GM12878 (cell line): ENCODE measurements around the gene MAP7. TPM values are rescaled to one million over a fixed set of nuclear protein-coding genes. Genes with fewer than 3 reads are reported as not detected.

Source experiments
- ATAC-seq: fragments of 200-7000 bp; cut with Tn5 transposase; 3 replicates; pipeline ENCODE4 v1.9.1; 2020; ENCODE audit warnings: mild to moderate bottlenecking, moderate library complexity
- BruUV-seq: library from RNA; stranded (reverse); fragments of 400-500 nt; replicated peaks from 2 replicates; lab custom pipeline; 2021; lab: Mats Ljungman, UMichigan
- CTCF ChIA-PET: fragments of 300-600 bp; sonication (Branson Sonifier 250); formaldehyde crosslinking; extraction: SDS; loops from one replicate; lab custom pipeline; 2021; ENCODE audit warnings: inconsistent platforms; lab: Yijun Ruan, JAX
- POLR2A ChIA-PET: fragments of 350-600 bp; formaldehyde crosslinking; extraction: SDS; loops from one replicate; lab custom pipeline; 2021; ENCODE audit warnings: inconsistent platforms; lab: Charles Lee
- RAD21 ChIA-PET: fragments of 300-600 bp; sonication (Branson Sonifier 250); formaldehyde crosslinking; loops from one replicate; lab custom pipeline; 2023; ENCODE audit warnings: antibody characterized with exemption; ENCODE audit not compliant: unreplicated experiment; lab: Charles Lee
- SMC1A ChIA-PET: fragments of 300-600 bp; sonication (Branson Sonifier 250); formaldehyde crosslinking; loops from one replicate; lab custom pipeline; 2023; ENCODE audit not compliant: unreplicated experiment, uncharacterized antibody; lab: Charles Lee
- DNase-seq: peaks from one replicate; pipeline ENCODE4 v3.0.0-alpha.2; 2011; ENCODE audit warnings: low read depth, low spot score
- FAIRE-seq: peaks from 3 replicates; lab custom pipeline; 2011; peaks lifted over from hg19 to GRCh38; lab: Jason Lieb, UNC
- H2AFZ ChIP-seq: 2 replicates; pipeline ENCODE4 v1.6.0; 2011; ENCODE audit warnings: low read depth, low read length, control low read depth; ENCODE audit not compliant: control insufficient read depth
- H3K27ac ChIP-seq: 2 replicates; pipeline ENCODE4 v1.5.1; 2011; ENCODE audit warnings: control low read depth; ENCODE audit not compliant: control insufficient read depth, insufficient read depth
- H3K27me3 ChIP-seq, 2 experiments: replicated peaks in 1 of 2; 2 replicates each; pipeline versions ENCODE4 v1.6.0 to v1.6.1; 2011; ENCODE audit warnings: low read length in 1 of 2; ENCODE audit not compliant: control insufficient read depth in 2 of 2, insufficient read depth in 2 of 2
- H3K36me3 ChIP-seq, 2 experiments: 2 replicates each; pipeline ENCODE4 v1.5.1; 2011; ENCODE audit warnings: low read length in 1 of 2; ENCODE audit not compliant: control insufficient read depth in 2 of 2, insufficient read depth in 2 of 2
- H3K4me1 ChIP-seq: 2 replicates; pipeline ENCODE4 v1.6.1; 2011; ENCODE audit warnings: mild to moderate bottlenecking, low read length, moderate library complexity, mixed read lengths; ENCODE audit not compliant: control insufficient read depth, insufficient read depth
- H3K4me2 ChIP-seq: 2 replicates; pipeline ENCODE4 v1.6.0; 2011; ENCODE audit warnings: control low read depth; ENCODE audit not compliant: control insufficient read depth, insufficient read depth
- H3K4me3 ChIP-seq: fragments of 200-600 bp; sonication (generic); 2 replicates; pipeline ENCODE4 v1.5.1; 2016
- H3K79me2 ChIP-seq: 2 replicates; pipeline ENCODE4 v1.6.0; 2011; ENCODE audit warnings: low read length; ENCODE audit not compliant: control insufficient read depth, insufficient read depth
- H3K9ac ChIP-seq: 2 replicates; pipeline ENCODE4 v1.8.0; 2011; ENCODE audit warnings: low read length, control low read depth, mixed read lengths; ENCODE audit not compliant: control insufficient read depth, insufficient read depth
- H3K9me3 ChIP-seq: replicated peaks from 3 replicates; pipeline ENCODE4 v1.5.1; 2011; ENCODE audit warnings: mild to moderate bottlenecking, low read length; ENCODE audit not compliant: control insufficient read depth, insufficient read depth
- H4K20me1 ChIP-seq: 2 replicates; pipeline ENCODE4 v1.6.0; 2011; ENCODE audit not compliant: control insufficient read depth, insufficient read depth
- CBFB ChIP-seq: IDR thresholded peaks from 2 replicates; pipeline ENCODE4 v1.6.1; 2016; ENCODE audit warnings: antibody characterized with exemption, low read depth
- EGR1 ChIP-seq, 2 experiments: IDR thresholded peaks; 1 replicate in 1 of 2; 2 replicates in 1 of 2; pipeline ENCODE4 v1.6.1; 2011 to 2012; ENCODE audit warnings: low read depth in 2 of 2, low read length in 2 of 2, borderline replicate concordance in 1 of 2, mild to moderate bottlenecking in 1 of 2, moderate library complexity in 1 of 2
- HCFC1 ChIP-seq: fragments of 150-350 bp; IDR thresholded peaks from 2 replicates; pipeline ENCODE4 v1.6.1; 2014; ENCODE audit warnings: low read length
- NFXL1 ChIP-seq: fragments of 450-650 bp; IDR thresholded peaks from 2 replicates; pipeline ENCODE4 v1.6.1; 2017; ENCODE audit warnings: antibody characterized with exemption, mild to moderate bottlenecking, borderline replicate concordance
- NR2C1 ChIP-seq: fragments of 450-650 bp; IDR thresholded peaks from 2 replicates; pipeline ENCODE4 v1.6.1; 2017; ENCODE audit warnings: antibody characterized with exemption, mild to moderate bottlenecking, moderate library complexity
- POLR2AphosphoS2 ChIP-seq: IDR thresholded peaks from 2 replicates; pipeline ENCODE4 v1.6.1; 2011; ENCODE audit warnings: low read depth, mild to moderate bottlenecking, low read length, improper control_type of control experiment, moderate library complexity
- SRF ChIP-seq, 2 experiments: IDR thresholded peaks; 2 replicates each; pipeline ENCODE4 v1.6.1; 2011; ENCODE audit warnings: low read depth in 2 of 2, low read length in 2 of 2, mild to moderate bottlenecking in 1 of 2, moderate library complexity in 1 of 2
- YBX1 ChIP-seq: fragments of 450-650 bp; IDR thresholded peaks from 2 replicates; pipeline ENCODE4 v1.6.1; 2016; ENCODE audit warnings: antibody characterized with exemption
- ZNF622 ChIP-seq: fragments of 450-650 bp; IDR thresholded peaks from 2 replicates; pipeline ENCODE4 v1.6.1; 2017; ENCODE audit warnings: mild to moderate bottlenecking, inconsistent platforms
- ZZZ3 ChIP-seq: IDR thresholded peaks from 2 replicates; pipeline ENCODE4 v1.6.1; 2011; ENCODE audit warnings: low read depth; ENCODE audit not compliant: control insufficient read depth, insufficient read length
- WGBS: methylation state at CpG from one replicate; pipeline ENCODE4 v1.1.6; 2016; ENCODE audit warnings: low lambda C conversion rate; ENCODE audit not compliant: insufficient replicate concordance, insufficient coverage; ENCODE audit errors: missing lambda C conversion rate; 5-methylcytosine and 5-hydroxymethylcytosine counted together
- in situ Hi-C: fragments of 300-500 bp; cut with MboI; formaldehyde crosslinking; loops from 9 replicates; pipeline ENCODE4 v1.14.3; 2018; ENCODE audit warnings: mixed read lengths
- intact Hi-C: fragments of 100-400 bp; cut with micrococcal nuclease; formaldehyde crosslinking; loops from one replicate; pipeline ENCODE4 v1.14.2; 2022; ENCODE audit not compliant: unreplicated experiment
- polyA plus RNA-seq, 11 experiments: library from polyadenylated mRNA; depleted of rRNA in 4 of 11; unstranded in 6 of 11; stranded (reverse) in 5 of 11; fragments of >200 nt; fragmentation: Nextera tagmentation in 4 of 11; fragmentation: Illumina TruSeq in 1 of 11; extraction: Ambion mirVana in 4 of 11; extraction: Trizol in 1 of 11; gene quantifications; 1 replicate in 1 of 11; 2 replicates in 10 of 11; pipeline versions ENCODE4 v1.2.1 to v1.2.3, GENCODE V29; 2011 to 2016; ENCODE audit warnings: inconsistent platforms in 2 of 11, missing spikeins in 2 of 11, low read depth in 1 of 11
- total RNA-seq, 4 experiments: library from RNA; depleted of rRNA in 3 of 4; stranded (reverse); fragments of >200 nt in 3 of 4; fragmentation: Illumina TruSeq in 1 of 4; extraction: Trizol in 1 of 4; gene quantifications; 2 replicates each; pipeline versions ENCODE4 v1.2.1 to v1.2.3, GENCODE V29; 2013 to 2021
- TF ChIP-seq, protein P1 (sequence below): fragments of 450-650 bp; IDR thresholded peaks from 2 replicates; pipeline ENCODE4 v1.6.1; 2017; ENCODE audit warnings: mild to moderate bottlenecking, low read depth, inconsistent platforms; ENCODE audit not compliant: poor library complexity, severe bottlenecking
- TF ChIP-seq, protein P2 (sequence below): fragments of 450-650 bp; IDR thresholded peaks from 2 replicates; pipeline ENCODE4 v1.6.1; 2017; ENCODE audit warnings: mild to moderate bottlenecking
- TF ChIP-seq, protein P3 (sequence below): fragments of 450-650 bp; formaldehyde crosslinking; IDR thresholded peaks from 2 replicates; pipeline ENCODE4 v1.4.0; 2020; ENCODE audit warnings: mild to moderate bottlenecking, moderate library complexity
- TF ChIP-seq, protein P4 (sequence below): fragments of 450-650 bp; IDR thresholded peaks from 2 replicates; pipeline ENCODE4 v1.6.1; 2016; ENCODE audit warnings: mild to moderate bottlenecking

The MAP7 gene
- total and polyA plus RNA-seq, 10 of the 15 experiments (the other 5 are each of a cell fraction or from before 2014, with no cell fraction given): 0.04 to 0.17 (median 0.08) TPM; not detected in 2

DNA sequence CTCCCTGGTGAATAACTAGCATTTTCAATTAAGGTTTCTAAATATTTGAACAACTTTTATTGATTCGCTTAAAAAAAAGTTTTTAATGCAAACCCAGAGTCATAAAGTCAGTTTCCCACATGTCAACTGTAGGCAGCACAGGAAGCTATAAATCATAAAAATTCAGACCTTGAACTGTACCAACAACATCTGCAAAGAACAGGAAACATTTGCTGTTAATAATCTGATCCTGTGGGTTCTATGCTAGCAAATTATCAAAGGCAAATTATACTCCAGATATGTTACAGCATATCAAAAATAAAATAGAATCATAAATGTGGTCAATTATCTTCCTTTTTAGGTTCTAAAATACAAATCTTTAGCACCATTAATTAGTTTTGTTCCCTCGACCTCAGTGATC, 16.6 kb upstream of the MAP7 start (continued):
- TF ChIP-seq, protein P1, sequence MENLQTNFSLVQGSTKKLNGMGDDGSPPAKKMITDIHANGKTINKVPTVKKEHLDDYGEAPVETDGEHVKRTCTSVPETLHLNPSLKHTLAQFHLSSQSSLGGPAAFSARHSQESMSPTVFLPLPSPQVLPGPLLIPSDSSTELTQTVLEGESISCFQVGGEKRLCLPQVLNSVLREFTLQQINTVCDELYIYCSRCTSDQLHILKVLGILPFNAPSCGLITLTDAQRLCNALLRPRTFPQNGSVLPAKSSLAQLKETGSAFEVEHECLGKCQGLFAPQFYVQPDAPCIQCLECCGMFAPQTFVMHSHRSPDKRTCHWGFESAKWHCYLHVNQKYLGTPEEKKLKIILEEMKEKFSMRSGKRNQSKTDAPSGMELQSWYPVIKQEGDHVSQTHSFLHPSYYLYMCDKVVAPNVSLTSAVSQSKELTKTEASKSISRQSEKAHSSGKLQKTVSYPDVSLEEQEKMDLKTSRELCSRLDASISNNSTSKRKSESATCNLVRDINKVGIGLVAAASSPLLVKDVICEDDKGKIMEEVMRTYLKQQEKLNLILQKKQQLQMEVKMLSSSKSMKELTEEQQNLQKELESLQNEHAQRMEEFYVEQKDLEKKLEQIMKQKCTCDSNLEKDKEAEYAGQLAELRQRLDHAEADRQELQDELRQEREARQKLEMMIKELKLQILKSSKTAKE: no peak
- TF ChIP-seq ZNF622: no peak
- TF ChIP-seq, protein P2, sequence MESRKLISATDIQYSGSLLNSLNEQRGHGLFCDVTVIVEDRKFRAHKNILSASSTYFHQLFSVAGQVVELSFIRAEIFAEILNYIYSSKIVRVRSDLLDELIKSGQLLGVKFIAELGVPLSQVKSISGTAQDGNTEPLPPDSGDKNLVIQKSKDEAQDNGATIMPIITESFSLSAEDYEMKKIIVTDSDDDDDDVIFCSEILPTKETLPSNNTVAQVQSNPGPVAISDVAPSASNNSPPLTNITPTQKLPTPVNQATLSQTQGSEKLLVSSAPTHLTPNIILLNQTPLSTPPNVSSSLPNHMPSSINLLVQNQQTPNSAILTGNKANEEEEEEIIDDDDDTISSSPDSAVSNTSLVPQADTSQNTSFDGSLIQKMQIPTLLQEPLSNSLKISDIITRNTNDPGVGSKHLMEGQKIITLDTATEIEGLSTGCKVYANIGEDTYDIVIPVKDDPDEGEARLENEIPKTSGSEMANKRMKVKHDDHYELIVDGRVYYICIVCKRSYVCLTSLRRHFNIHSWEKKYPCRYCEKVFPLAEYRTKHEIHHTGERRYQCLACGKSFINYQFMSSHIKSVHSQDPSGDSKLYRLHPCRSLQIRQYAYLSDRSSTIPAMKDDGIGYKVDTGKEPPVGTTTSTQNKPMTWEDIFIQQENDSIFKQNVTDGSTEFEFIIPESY: no peak

DNA sequence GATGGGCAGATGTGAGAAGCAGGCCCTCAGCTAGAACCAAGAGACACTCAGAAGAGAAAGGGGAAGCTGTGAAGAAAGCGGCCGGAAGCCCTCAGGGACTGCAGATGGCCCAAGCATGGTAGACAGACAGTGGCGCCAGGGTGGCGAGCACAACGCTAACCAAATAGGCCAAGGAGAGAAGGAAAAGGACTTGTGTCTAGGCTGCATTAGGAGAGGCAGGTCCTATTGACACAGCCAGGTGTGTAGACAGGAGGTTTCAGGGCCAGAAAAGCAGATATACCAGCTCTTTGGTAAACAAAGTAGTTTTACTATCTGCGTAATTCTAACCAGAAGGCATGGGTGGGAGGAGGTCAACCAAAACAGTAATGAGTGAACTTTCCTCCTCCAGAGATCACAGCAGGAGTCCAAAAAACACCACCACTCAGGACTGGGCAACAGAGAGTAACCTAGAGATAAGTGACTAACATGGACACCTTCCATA, 15.8 kb upstream of the MAP7 start:
- H2AFZ ChIP-seq: no peak overlapping the region
- intact Hi-C loops: no loop called here
- TF ChIP-seq CBFB: no peak
- TF ChIP-seq EGR1 (IDR thresholded peaks at IDR 0.05; ENCODE audit: borderline replicate concordance in 1 of 2, low read depth in 2 of 2, low read length in 2 of 2): no peak
- no peak for TF ChIP-seq YBX1
- TF ChIP-seq ZZZ3: no peak
- TF ChIP-seq NFXL1: no peak
- TF ChIP-seq NR2C1: no peak
- TF ChIP-seq, protein P3, sequence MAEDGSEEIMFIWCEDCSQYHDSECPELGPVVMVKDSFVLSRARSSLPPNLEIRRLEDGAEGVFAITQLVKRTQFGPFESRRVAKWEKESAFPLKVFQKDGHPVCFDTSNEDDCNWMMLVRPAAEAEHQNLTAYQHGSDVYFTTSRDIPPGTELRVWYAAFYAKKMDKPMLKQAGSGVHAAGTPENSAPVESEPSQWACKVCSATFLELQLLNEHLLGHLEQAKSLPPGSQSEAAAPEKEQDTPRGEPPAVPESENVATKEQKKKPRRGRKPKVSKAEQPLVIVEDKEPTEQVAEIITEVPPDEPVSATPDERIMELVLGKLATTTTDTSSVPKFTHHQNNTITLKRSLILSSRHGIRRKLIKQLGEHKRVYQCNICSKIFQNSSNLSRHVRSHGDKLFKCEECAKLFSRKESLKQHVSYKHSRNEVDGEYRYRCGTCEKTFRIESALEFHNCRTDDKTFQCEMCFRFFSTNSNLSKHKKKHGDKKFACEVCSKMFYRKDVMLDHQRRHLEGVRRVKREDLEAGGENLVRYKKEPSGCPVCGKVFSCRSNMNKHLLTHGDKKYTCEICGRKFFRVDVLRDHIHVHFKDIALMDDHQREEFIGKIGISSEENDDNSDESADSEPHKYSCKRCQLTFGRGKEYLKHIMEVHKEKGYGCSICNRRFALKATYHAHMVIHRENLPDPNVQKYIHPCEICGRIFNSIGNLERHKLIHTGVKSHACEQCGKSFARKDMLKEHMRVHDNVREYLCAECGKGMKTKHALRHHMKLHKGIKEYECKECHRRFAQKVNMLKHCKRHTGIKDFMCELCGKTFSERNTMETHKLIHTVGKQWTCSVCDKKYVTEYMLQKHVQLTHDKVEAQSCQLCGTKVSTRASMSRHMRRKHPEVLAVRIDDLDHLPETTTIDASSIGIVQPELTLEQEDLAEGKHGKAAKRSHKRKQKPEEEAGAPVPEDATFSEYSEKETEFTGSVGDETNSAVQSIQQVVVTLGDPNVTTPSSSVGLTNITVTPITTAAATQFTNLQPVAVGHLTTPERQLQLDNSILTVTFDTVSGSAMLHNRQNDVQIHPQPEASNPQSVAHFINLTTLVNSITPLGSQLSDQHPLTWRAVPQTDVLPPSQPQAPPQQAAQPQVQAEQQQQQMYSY (CRISPR knock-in tag): no peak
- TF ChIP-seq, protein P4, sequence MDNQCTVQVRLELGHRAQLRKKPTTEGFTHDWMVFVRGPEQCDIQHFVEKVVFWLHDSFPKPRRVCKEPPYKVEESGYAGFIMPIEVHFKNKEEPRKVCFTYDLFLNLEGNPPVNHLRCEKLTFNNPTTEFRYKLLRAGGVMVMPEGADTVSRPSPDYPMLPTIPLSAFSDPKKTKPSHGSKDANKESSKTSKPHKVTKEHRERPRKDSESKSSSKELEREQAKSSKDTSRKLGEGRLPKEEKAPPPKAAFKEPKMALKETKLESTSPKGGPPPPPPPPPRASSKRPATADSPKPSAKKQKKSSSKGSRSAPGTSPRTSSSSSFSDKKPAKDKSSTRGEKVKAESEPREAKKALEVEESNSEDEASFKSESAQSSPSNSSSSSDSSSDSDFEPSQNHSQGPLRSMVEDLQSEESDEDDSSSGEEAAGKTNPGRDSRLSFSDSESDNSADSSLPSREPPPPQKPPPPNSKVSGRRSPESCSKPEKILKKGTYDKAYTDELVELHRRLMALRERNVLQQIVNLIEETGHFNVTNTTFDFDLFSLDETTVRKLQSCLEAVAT: no peak
- no peak for TF ChIP-seq SRF (IDR thresholded peaks at IDR 0.05; ENCODE audit: low read depth in 2 of 2, low read length in 2 of 2)
- no peak for TF ChIP-seq POLR2AphosphoS2
- no peak for TF ChIP-seq HCFC1

More for the DNA sequence above, 15.8 kb upstream of the MAP7 start:
- 99% methylated on average over 6 of the region's 6 CpGs for whole genome bisulfite sequencing
- H3K4me3 ChIP-seq: no peak overlapping the region
- RAD21 ChIA-PET: no interaction called here
- H3K27me3 ChIP-seq: no peaks in the 10 kb centered on the region
- peaks cover 5 to 35% of the 10 kb centered on the region in 2 experiments for H3K36me3 ChIP-seq
- no peak overlapping the region for H3K27ac ChIP-seq
- POLR2A ChIA-PET: interaction anchor here (0.9 kb wide), 1 partner anchor 28 kb away, joined by 3 read pairs; no protein-coding TSS in a partner anchor
- H4K20me1 ChIP-seq: no peaks in the 10 kb centered on the region
- no peaks in the 10 kb centered on the region for H3K9me3 ChIP-seq
- in situ Hi-C loops: no loop called here
- H3K79me2 ChIP-seq: no peaks in the 10 kb centered on the region
- no peak overlapping the region for H3K9ac ChIP-seq
- no peak overlapping the region for H3K4me2 ChIP-seq
- ATAC-seq (no peak), DNase-seq (no peak), FAIRE-seq (no peak)
- no peaks in the 10 kb centered on the region for H3K4me1 ChIP-seq
- SMC1A ChIA-PET: interaction anchor here (1.4 kb wide), 1 partner anchor 14 kb away, joined by 3 read pairs; no protein-coding TSS in a partner anchor
- CTCF ChIA-PET: interaction anchor here (0.8 to 1.3 kb wide), 3 partner anchors 9 to 340 kb away, joined by 3 to 4 read pairs (median 3); no protein-coding TSS in a partner anchor
- BruUV-seq: no TSS peak
